Peyer's patch (tissue), 4 donors: ENCODE results near the gene BHLHA15.

Experiments used
- POLR2A ChIP-seq, 2 donors: fragments of 450-650 bp; IDR thresholded peaks; one replicate each; pipeline ENCODE4 v1.5.1; 2017; ENCODE audit warnings: antibody characterized with exemption in 2 of 2, mild to moderate bottlenecking in 2 of 2, moderate library complexity in 2 of 2
- TF ChIP-seq, protein P1 (sequence below), 6 experiments: fragments of 450-650 bp in 4 of 6; fragments of 200-600 bp in 2 of 6; sonication (generic) in 1 of 6; IDR thresholded peaks; one replicate each; pipeline ENCODE4 v1.5.1; 2017 to 2019; ENCODE audit warnings: antibody characterized with exemption in 6 of 6, mild to moderate bottlenecking in 3 of 6, moderate library complexity in 1 of 6

DNA sequence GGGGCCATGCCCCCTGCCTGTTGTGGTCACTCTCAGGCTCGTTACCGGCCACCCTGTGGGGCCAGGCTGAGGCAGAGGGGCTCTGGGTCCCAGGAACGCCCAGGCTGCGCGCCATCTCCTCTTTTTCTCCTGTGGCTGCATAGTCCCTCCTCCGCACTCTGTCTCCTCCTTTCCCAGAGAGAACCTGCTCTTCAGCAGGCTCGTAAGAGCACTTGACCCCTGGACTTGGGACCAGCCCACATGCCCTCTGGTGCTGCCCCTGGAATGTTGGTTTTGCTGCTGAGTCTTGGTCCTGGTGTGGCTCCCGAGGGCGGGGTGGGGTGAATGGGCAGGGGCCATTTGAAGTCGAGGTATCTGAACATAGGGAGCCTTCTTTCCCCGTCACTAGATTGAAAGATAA is 6.6 kb upstream of the BHLHA15 start:
- TF ChIP-seq, protein P1, sequence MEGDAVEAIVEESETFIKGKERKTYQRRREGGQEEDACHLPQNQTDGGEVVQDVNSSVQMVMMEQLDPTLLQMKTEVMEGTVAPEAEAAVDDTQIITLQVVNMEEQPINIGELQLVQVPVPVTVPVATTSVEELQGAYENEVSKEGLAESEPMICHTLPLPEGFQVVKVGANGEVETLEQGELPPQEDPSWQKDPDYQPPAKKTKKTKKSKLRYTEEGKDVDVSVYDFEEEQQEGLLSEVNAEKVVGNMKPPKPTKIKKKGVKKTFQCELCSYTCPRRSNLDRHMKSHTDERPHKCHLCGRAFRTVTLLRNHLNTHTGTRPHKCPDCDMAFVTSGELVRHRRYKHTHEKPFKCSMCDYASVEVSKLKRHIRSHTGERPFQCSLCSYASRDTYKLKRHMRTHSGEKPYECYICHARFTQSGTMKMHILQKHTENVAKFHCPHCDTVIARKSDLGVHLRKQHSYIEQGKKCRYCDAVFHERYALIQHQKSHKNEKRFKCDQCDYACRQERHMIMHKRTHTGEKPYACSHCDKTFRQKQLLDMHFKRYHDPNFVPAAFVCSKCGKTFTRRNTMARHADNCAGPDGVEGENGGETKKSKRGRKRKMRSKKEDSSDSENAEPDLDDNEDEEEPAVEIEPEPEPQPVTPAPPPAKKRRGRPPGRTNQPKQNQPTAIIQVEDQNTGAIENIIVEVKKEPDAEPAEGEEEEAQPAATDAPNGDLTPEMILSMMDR (IDR thresholded peaks at IDR 0.05): no peak
- no peak for TF ChIP-seq POLR2A (IDR thresholded peaks at IDR 0.05)
